NCI-H2107 treated with DMSO at 0.1 percent for 48 hours (cell line): ENCODE data around the gene CCBE1.
"Not testable (repeated sequence)": the region's sequence is repeated elsewhere in the genome, so short reads cannot be mapped to it uniquely, and the experiment has no call there.

ENCODE experiments used
- DNase-seq: peaks from one replicate; lab custom pipeline; 2025; ENCODE audit not compliant: unreplicated experiment; lab: John Stamatoyannopoulos, UW

CCBE1 gene

GRCh38 chr18:59658941-59659340 is 38.3 kb downstream of the CCBE1 start:
- DNase-seq: no peak

GRCh38 chr18:59657012-59657411 is 40.2 kb downstream of the CCBE1 start:
- DNase-seq: no peak

GRCh38 chr18:59656373-59656887 is 40.8 kb downstream of the CCBE1 start:
- no peak for DNase-seq

- DNase-seq: no peak
Observed at GRCh38 chr18:59655676-59656075, 41.5 kb downstream of the CCBE1 start.

GRCh38 chr18:59651071-59651470 is 46.2 kb downstream of the CCBE1 start:
- DNase-seq: no peak

- no peak for DNase-seq
Observed at GRCh38 chr18:59650266-59650820, 46.9 kb downstream of the CCBE1 start.

- DNase-seq: no peak
Observed at GRCh38 chr18:59649591-59649990, 47.6 kb downstream of the CCBE1 start.

GRCh38 chr18:59648469-59648868 is 48.8 kb downstream of the CCBE1 start:
- DNase-seq: not testable (repeated sequence)

- no peak for DNase-seq
Observed at GRCh38 chr18:59646963-59647307, 50.3 kb downstream of the CCBE1 start.

GRCh38 chr18:59646228-59646962 is 50.8 kb downstream of the CCBE1 start:
- DNase-seq: no peak

GRCh38 chr18:59643740-59644139 is 53.5 kb downstream of the CCBE1 start:
- DNase-seq: no peak

GRCh38 chr18:59640721-59641120 is 56.5 kb downstream of the CCBE1 start:
- DNase-seq: no peak

- DNase-seq: peak; percentile 95
Observed at GRCh38 chr18:59639821-59640220, 57.4 kb downstream of the CCBE1 start.

GRCh38 chr18:59639136-59639535 is 58.1 kb downstream of the CCBE1 start:
- no peak for DNase-seq

- peak; percentile 65 for DNase-seq
Observed at GRCh38 chr18:59633961-59634485, 63.2 kb downstream of the CCBE1 start.

GRCh38 chr18:59633317-59633716 is 63.9 kb downstream of the CCBE1 start:
- DNase-seq: no peak

GRCh38 chr18:59631583-59632181 is 65.5 kb downstream of the CCBE1 start:
- peak; percentile 34 for DNase-seq

- DNase-seq: no peak
Observed at GRCh38 chr18:59629894-59630293, 67.3 kb downstream of the CCBE1 start.

GRCh38 chr18:59628995-59629394 is 68.2 kb downstream of the CCBE1 start:
- peak; percentile 53 for DNase-seq

- DNase-seq: no peak
Observed at GRCh38 chr18:59627414-59627813, 69.8 kb downstream of the CCBE1 start.

- no peak for DNase-seq
Observed at GRCh38 chr18:59624369-59624765, 72.9 kb downstream of the CCBE1 start.
